SU-DHL-6 (cell line): ENCODE data around the gene SH3BGRL2.
"Not testable (repeated sequence)": the region's sequence is repeated elsewhere in the genome, so short reads cannot be mapped to it uniquely, and the experiment has no call there.

Experiments used
- H2AFZ ChIP-seq: fragments of 200-600 bp; sonication (generic); 2 replicates; pipeline ENCODE4 v1.6.1; 2014; ENCODE audit warnings: low read depth, mild to moderate bottlenecking, moderate library complexity, mixed read lengths, antibody characterized with exemption, low read length; ENCODE audit not compliant: severe bottlenecking
- H3F3A ChIP-seq: fragments of 200-600 bp; shearing (Covaris generic); 2 replicates; pipeline ENCODE4 v1.6.0; 2016; ENCODE audit warnings: antibody characterized with exemption, mild to moderate bottlenecking; ENCODE audit not compliant: insufficient read depth
- H3K27ac ChIP-seq: fragments of 200-600 bp; sonication (generic); 2 replicates; pipeline ENCODE4 v1.5.1; 2016; ENCODE audit warnings: low read depth, mild to moderate bottlenecking, low read length, moderate library complexity, mixed read lengths
- H3K27me3 ChIP-seq: fragments of 200-600 bp; sonication (generic), shearing (Covaris generic); 2 replicates; pipeline ENCODE4 v1.6.0; 2014; ENCODE audit warnings: mild to moderate bottlenecking, low read length
- H3K36me3 ChIP-seq: fragments of 200-600 bp; sonication (generic); 2 replicates; pipeline ENCODE4 v1.6.1; 2014; ENCODE audit warnings: mild to moderate bottlenecking, low read length, mixed read lengths
- H3K4me2 ChIP-seq: fragments of 300-600, 200-600 bp; shearing (Covaris generic), sonication (generic); 2 replicates; pipeline ENCODE4 v1.6.0; 2014; ENCODE audit warnings: low read length, low read depth, mild to moderate bottlenecking; ENCODE audit not compliant: poor library complexity, severe bottlenecking
- H3K4me3 ChIP-seq: fragments of 200-600 bp; sonication (generic); 2 replicates; pipeline ENCODE4 v1.5.1; 2014; ENCODE audit warnings: antibody characterized with exemption, low read length, mild to moderate bottlenecking, mixed read lengths; ENCODE audit not compliant: insufficient read depth, poor library complexity, severe bottlenecking
- H3K79me2 ChIP-seq: fragments of 200-600 bp; sonication (generic); 2 replicates; pipeline ENCODE4 v1.6.1; 2014; ENCODE audit warnings: mild to moderate bottlenecking, low read length, moderate library complexity; ENCODE audit not compliant: insufficient read depth
- H3K9ac ChIP-seq: fragments of 200-600 bp; sonication (generic); 2 replicates; pipeline ENCODE4 v1.7.0; 2014; ENCODE audit warnings: mild to moderate bottlenecking, low read length
- H3K9me2 ChIP-seq: fragments of 200-600 bp; sonication (generic); replicated peaks from 2 replicates; pipeline ENCODE4 v1.6.1; 2014; ENCODE audit warnings: low read length; ENCODE audit not compliant: insufficient read depth
- H3K9me3 ChIP-seq: fragments of 200-600 bp; sonication (generic); 2 replicates; pipeline ENCODE4 v1.6.1; 2014; ENCODE audit warnings: low read length, mixed read lengths; ENCODE audit not compliant: insufficient read depth
- H4K20me1 ChIP-seq: fragments of 200-600 bp; sonication (generic); 2 replicates; pipeline ENCODE4 v1.6.1; 2014; ENCODE audit warnings: low read depth, mild to moderate bottlenecking, antibody characterized with exemption, low read length, moderate library complexity, mixed read lengths
- CTCF ChIP-seq: fragments of 200-600 bp; sonication (generic); IDR thresholded peaks from one replicate; pipeline ENCODE4 v1.5.1; 2017; ENCODE audit warnings: antibody characterized with exemption, mild to moderate bottlenecking, low read length, moderate library complexity; ENCODE audit not compliant: insufficient read depth, poor library complexity, severe bottlenecking
- EZH2phosphoT487 ChIP-seq: fragments of 200-600 bp; sonication (generic), shearing (Covaris generic); conservative IDR thresholded peaks from 2 replicates; pipeline ENCODE4 v1.6.1; 2018; ENCODE audit warnings: mild to moderate bottlenecking, antibody characterized with exemption, low read length, moderate library complexity, mixed read lengths

Gene SH3BGRL2

GRCh38 chr6:79650950-79651349 is 19.8 kb downstream of the SH3BGRL2 start:
- Histone ChIP-seq H3K9me2 (no peaks in the 10 kb centered on the region), H3K9me3 (no peaks in the 10 kb centered on the region), H3F3A (no peaks in the 10 kb centered on the region), H3K27me3 (no peaks in the 10 kb centered on the region), H3K27ac (no peak overlapping the region), H3K9ac (no peak overlapping the region), H2AFZ (no peak overlapping the region), H4K20me1 (no peaks in the 10 kb centered on the region), H3K4me2 (no peak overlapping the region), H3K4me3 (no peak overlapping the region), H3K79me2 (no peaks in the 10 kb centered on the region), H3K36me3 (no peaks in the 10 kb centered on the region)
- TF ChIP-seq CTCF = no peak
- TF ChIP-seq EZH2phosphoT487 = no peak

GRCh38 chr6:79656134-79656533 is 25.0 kb downstream of the SH3BGRL2 start:
- H3F3A ChIP-seq = no peaks in the 10 kb centered on the region
- no peak overlapping the region for H3K4me2 ChIP-seq
- TF ChIP-seq EZH2phosphoT487 (no peak), CTCF (no peak)
- H3K79me2 ChIP-seq = no peaks in the 10 kb centered on the region
- no peak overlapping the region for H3K4me3 ChIP-seq
- H3K9me2 ChIP-seq = no peaks in the 10 kb centered on the region
- no peak overlapping the region for H3K27ac ChIP-seq
- H3K9me3 ChIP-seq = no peaks in the 10 kb centered on the region
- no peaks in the 10 kb centered on the region for H4K20me1 ChIP-seq
- H3K36me3 ChIP-seq = no peaks in the 10 kb centered on the region
- H3K9ac ChIP-seq = no peak overlapping the region
- H3K27me3 ChIP-seq = no peaks in the 10 kb centered on the region
- H2AFZ ChIP-seq = no peak overlapping the region

GRCh38 chr6:79657238-79657637 is 26.1 kb downstream of the SH3BGRL2 start:
- Histone ChIP-seq H3K4me3 (no peak overlapping the region), H3K9me2 (no peaks in the 10 kb centered on the region), H3K79me2 (no peaks in the 10 kb centered on the region), H3K36me3 (no peaks in the 10 kb centered on the region), H3K9me3 (no peaks in the 10 kb centered on the region), H3K9ac (no peak overlapping the region), H3K27ac (no peak overlapping the region), H3K27me3 (no peaks in the 10 kb centered on the region), H2AFZ (no peak overlapping the region), H3K4me2 (no peak overlapping the region), H4K20me1 (no peaks in the 10 kb centered on the region), H3F3A (no peaks in the 10 kb centered on the region)
- TF ChIP-seq CTCF = no peak
- no peak for TF ChIP-seq EZH2phosphoT487

- not testable (repeated sequence) for H3K4me3 ChIP-seq, H3K36me3 ChIP-seq, H3K27ac ChIP-seq, H3K4me2 ChIP-seq, H3K27me3 ChIP-seq, H3K9me3 ChIP-seq, H4K20me1 ChIP-seq, H3K79me2 ChIP-seq, H2AFZ ChIP-seq, H3K9ac ChIP-seq, H3K9me2 ChIP-seq, H3F3A ChIP-seq
These were observed 32.5 kb downstream of the SH3BGRL2 start for GRCh38 chr6:79663655-79664054.
